Mesothelial cell of epicardium (in vitro differentiated cells): Measurements from ENCODE around the gene LLGL1. TPM values are rescaled to one million over a fixed set of nuclear protein-coding genes. Genes with fewer than 3 reads are reported as not detected.

Experiments
- DNase-seq, 2 experiments: peaks; one replicate each; pipeline ENCODE4 v3.0.0; 2021; ENCODE audit warnings: low spot score in 2 of 2; ENCODE audit not compliant: unreplicated experiment in 2 of 2
- H3K27ac Mint-ChIP-seq: 2 replicates; pipeline ENCODE4 v1.8.0; 2021; ENCODE audit warnings: mixed read lengths
- H3K27me3 Mint-ChIP-seq: 2 replicates; pipeline ENCODE4 v1.8.0; 2021; ENCODE audit warnings: low read depth, mixed read lengths
- H3K36me3 Mint-ChIP-seq: 2 replicates; pipeline ENCODE4 v1.8.0; 2021; ENCODE audit warnings: mixed read lengths
- H3K4me1 Mint-ChIP-seq: 2 replicates; pipeline ENCODE4 v1.8.0; 2021; ENCODE audit warnings: mixed read lengths
- H3K4me3 Mint-ChIP-seq: 2 replicates; pipeline ENCODE4 v1.8.0; 2021; ENCODE audit warnings: mild to moderate bottlenecking, moderate library complexity, mixed read lengths
- H3K9me3 Mint-ChIP-seq: 2 replicates; pipeline ENCODE4 v1.8.0; 2021; ENCODE audit warnings: mixed read lengths
- total RNA-seq: library from RNA; stranded (reverse); gene quantifications from 3 replicates; pipeline ENCODE4 v1.2.1, GENCODE V29; 2021
- TF ChIP-seq, protein P1 (sequence below): fragments of 200-600 bp; sonication (generic); IDR thresholded peaks from one replicate; pipeline ENCODE4 v1.5.0; 2021; ENCODE audit warnings: antibody characterized with exemption; ENCODE audit not compliant: unreplicated experiment

Gene LLGL1
- total RNA-seq, 1 donor from 2014 or later, result 72.1 TPM

DNA sequence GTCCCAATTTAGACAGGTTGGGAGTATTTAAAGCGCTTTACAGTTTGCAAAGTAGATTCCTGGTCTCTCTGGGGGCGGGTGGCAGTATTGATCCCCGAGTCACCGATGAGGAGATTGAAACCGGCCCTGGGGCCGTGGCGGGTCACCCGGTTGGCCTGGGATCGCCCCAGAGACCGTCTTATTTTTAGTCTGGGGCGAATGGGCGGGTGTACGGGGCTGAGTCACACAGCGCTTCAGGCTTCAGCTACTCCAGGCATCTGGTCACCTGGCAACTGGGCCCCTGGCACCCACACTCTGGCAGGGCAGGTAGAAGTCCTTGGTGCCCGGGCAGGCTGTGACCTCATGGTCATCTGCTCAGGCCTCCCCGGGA is 35.7 kb downstream of the LLGL1 start:
- Mint-ChIP-seq H3K36me3 (peaks cover 7% of the 10 kb centered on the region), H3K4me1 (peaks cover 29% of the 10 kb centered on the region), H3K4me3 (peak overlapping the region; percentile 76), H3K27ac (peak overlapping the region; percentile 94), H3K27me3 (no peaks in the 10 kb centered on the region), H3K9me3 (no peaks in the 10 kb centered on the region)
- TF ChIP-seq, protein P1, sequence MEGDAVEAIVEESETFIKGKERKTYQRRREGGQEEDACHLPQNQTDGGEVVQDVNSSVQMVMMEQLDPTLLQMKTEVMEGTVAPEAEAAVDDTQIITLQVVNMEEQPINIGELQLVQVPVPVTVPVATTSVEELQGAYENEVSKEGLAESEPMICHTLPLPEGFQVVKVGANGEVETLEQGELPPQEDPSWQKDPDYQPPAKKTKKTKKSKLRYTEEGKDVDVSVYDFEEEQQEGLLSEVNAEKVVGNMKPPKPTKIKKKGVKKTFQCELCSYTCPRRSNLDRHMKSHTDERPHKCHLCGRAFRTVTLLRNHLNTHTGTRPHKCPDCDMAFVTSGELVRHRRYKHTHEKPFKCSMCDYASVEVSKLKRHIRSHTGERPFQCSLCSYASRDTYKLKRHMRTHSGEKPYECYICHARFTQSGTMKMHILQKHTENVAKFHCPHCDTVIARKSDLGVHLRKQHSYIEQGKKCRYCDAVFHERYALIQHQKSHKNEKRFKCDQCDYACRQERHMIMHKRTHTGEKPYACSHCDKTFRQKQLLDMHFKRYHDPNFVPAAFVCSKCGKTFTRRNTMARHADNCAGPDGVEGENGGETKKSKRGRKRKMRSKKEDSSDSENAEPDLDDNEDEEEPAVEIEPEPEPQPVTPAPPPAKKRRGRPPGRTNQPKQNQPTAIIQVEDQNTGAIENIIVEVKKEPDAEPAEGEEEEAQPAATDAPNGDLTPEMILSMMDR, result no peak
- no peak for DNase-seq

DNA sequence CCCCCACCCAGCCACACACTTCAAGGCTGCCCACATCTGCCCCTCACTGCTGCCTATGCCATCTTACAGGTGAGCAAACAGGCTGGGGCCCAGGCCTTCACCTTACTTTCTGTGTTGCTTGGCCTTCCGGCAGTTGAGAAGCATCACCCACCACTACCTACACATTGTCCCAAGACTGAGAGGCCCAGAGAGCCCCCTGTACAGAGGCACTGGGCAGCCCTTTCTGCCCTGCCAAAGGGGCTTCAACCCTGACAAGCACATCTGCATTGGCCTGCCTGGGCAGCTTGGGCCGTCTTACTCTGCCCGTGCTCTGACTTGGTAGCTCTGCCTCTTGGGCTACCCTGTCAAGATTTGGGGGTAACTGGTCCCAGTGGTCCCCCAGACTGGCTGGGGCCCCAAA is 36.2 kb downstream of the LLGL1 start:
- TF ChIP-seq, protein P1, result no peak
- Mint-ChIP-seq H3K9me3 (no peaks in the 10 kb centered on the region), H3K27me3 (no peaks in the 10 kb centered on the region), H3K4me3 (peak overlapping the region; percentile 76), H3K27ac (peak overlapping the region; percentile 94), H3K4me1 (peaks cover 29% of the 10 kb centered on the region), H3K36me3 (peaks cover 7% of the 10 kb centered on the region)
- no peak for DNase-seq

DNA sequence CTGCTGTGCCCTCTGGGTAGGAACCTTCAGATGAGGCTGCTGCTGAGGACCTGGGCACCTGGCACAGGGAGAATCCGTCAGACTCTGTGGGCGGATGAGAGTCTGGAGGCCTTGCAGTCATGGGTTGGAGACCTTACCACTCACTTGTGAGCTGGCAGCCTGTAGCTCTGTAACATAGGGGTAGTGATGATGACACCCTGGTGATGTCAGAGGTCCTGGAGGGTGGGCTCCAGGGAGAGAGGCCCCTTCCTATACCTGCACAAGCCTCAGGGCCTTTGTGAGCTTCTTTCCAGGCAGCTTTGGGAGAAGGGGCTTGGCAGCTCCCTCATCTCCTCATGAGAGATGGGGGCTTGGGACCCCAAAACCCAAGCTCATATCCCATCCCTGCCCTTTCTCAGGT is 36.7 kb downstream of the LLGL1 start:
- Mint-ChIP-seq H3K27ac (no peak overlapping the region), H3K36me3 (peaks cover 7% of the 10 kb centered on the region), H3K4me3 (peak overlapping the region; percentile 76), H3K4me1 (peaks cover 26% of the 10 kb centered on the region), H3K9me3 (no peaks in the 10 kb centered on the region), H3K27me3 (no peaks in the 10 kb centered on the region)
- DNase-seq, result no peak
- TF ChIP-seq, protein P1, result no peak

DNA sequence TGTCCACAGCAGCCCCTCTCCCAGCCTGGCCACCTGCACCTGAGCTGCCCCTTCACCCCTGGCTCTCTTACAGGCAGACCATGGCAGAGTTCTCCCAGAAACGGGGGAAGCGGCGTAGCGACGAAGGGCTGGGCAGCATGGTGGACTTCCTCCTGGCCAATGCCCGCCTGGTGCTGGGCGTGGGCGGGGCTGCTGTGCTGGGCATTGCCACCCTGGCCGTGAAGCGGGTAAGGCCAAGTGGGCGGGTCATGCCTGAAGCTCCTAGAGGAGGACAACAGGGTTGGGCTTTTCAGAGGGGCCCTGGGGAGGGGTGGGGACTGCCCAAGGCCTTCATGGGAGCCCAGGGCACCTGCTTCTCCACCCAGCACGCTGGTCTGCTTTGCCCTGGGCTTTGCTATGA is 37.2 kb downstream of the LLGL1 start:
- Mint-ChIP-seq H3K4me1 (peaks cover 21% of the 10 kb centered on the region), H3K27me3 (no peaks in the 10 kb centered on the region), H3K4me3 (peak overlapping the region; percentile 76), H3K27ac (no peak overlapping the region), H3K9me3 (no peaks in the 10 kb centered on the region), H3K36me3 (peaks cover 7% of the 10 kb centered on the region)
- no peak for DNase-seq
- TF ChIP-seq, protein P1, result no peak

DNA sequence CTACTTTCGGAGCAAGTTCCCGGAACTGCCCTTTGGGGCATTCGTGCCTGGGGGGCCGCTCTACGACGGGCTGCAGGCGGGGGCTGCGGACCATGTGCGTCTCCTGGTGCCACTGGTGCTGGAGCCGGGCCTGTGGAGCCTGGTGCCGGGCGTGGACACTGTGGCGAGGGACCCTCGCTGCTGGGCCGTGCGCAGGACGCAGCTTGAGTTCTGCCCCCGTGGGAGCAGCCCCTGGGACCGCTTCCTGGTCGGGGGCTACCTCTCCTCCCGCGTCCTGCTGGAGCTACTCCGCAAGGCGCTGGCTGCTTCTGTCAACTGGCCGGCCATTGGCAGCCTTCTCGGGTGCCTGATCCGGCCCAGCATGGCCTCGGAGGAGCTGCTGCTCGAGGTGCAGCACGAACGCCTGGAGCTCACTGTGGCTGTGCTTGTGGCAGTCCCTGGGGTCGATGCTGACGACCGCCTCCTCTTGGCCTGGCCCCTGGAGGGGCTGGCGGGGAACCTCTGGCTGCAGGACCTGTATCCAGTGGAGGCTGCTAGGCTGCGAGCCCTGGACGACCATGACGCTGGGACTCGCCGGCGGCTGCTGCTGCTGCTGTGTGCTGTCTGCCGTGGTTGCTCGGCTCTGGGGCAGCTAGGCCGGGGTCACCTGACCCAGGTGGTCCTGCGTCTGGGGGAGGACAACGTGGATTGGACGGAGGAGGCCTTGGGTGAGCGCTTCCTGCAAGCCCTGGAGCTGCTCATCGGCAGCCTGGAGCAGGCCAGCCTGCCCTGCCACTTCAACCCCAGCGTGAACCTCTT is 38.6 kb downstream of the LLGL1 start:
- DNase-seq, result no peak
- TF ChIP-seq, protein P1, result no peak
- no peaks in the 10 kb centered on the region for H3K9me3 Mint-ChIP-seq
- H3K27ac Mint-ChIP-seq, result no peak overlapping the region
- peaks cover 7% of the 10 kb centered on the region for H3K36me3 Mint-ChIP-seq
- no peak overlapping the region for H3K4me3 Mint-ChIP-seq
- H3K4me1 Mint-ChIP-seq, result peaks cover 22% of the 10 kb centered on the region
- H3K27me3 Mint-ChIP-seq, result no peaks in the 10 kb centered on the region
